ENCODE results near the gene XKR3.

DNA sequence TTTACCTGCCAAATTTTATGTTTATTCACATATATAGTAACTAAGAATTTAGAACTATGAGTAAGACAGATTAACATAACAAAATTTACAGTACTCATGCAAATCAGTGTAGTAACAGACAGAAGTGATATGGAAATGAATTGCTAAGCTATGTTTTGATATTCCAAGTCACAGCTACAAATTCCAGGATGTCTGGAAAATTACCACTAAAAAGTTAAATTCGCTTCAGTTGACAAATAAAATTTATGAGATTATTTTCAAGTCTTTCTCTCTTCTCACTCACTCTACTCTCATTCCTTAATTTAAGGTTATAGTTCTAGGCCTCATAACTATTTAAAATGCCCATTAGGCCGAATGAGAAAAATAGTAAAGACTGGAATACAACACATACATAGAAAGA lies 18.1 kb downstream of the XKR3 start:
- TF ChIP-seq, protein P1, sequence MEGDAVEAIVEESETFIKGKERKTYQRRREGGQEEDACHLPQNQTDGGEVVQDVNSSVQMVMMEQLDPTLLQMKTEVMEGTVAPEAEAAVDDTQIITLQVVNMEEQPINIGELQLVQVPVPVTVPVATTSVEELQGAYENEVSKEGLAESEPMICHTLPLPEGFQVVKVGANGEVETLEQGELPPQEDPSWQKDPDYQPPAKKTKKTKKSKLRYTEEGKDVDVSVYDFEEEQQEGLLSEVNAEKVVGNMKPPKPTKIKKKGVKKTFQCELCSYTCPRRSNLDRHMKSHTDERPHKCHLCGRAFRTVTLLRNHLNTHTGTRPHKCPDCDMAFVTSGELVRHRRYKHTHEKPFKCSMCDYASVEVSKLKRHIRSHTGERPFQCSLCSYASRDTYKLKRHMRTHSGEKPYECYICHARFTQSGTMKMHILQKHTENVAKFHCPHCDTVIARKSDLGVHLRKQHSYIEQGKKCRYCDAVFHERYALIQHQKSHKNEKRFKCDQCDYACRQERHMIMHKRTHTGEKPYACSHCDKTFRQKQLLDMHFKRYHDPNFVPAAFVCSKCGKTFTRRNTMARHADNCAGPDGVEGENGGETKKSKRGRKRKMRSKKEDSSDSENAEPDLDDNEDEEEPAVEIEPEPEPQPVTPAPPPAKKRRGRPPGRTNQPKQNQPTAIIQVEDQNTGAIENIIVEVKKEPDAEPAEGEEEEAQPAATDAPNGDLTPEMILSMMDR (IDR thresholded peaks at IDR 0.05; ENCODE audit: low read length): no peak
- TF ChIP-seq EZH2 (optimal IDR thresholded peaks at IDR 0.05; ENCODE audit: low read depth, low read length): no peak
- TF ChIP-seq EZH2phosphoT487 (IDR thresholded peaks at IDR 0.05; ENCODE audit: low read length): no peak

Data from MM.1S (cell line).